Hippocampal formation (tissue), 2 donors: Measurements from ENCODE around the gene XRRA1.
"Not testable (repeated sequence)": the region's sequence is repeated elsewhere in the genome, so short reads cannot be mapped to it uniquely, and the experiment has no call there.

Experiments used
- DNase-seq, 2 donors: peaks; one replicate each; lab custom pipeline; 2025; lab: John Stamatoyannopoulos, UW

The XRRA1 gene

DNA sequence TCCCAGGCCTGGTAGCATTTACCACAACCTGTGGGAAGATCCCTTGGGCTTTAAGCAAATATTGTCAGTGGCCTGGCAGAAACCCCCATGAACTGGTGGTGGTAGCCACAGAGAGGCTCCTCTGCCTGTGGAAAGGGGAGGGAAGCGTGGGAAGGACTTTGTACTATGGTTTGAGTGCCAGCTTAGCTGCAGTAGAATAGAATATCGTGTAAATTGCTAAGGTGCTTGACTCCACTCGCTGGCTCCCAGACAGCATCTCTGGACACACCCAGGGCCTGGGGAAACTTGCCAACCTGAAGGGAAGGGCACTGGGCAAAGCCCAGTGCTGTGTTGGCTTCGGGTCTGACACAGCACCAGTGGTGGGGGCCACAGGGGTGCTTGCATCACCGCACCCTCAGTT lies 52.6 kb downstream of the XRRA1 start:
- DNase-seq = no peak

GRCh38 chr11:74895340-74896116 lies 53.4 kb downstream of the XRRA1 start:
- no peak for DNase-seq

GRCh38 chr11:74893015-74893414 lies 55.9 kb downstream of the XRRA1 start:
- not testable (repeated sequence) for DNase-seq

DNA sequence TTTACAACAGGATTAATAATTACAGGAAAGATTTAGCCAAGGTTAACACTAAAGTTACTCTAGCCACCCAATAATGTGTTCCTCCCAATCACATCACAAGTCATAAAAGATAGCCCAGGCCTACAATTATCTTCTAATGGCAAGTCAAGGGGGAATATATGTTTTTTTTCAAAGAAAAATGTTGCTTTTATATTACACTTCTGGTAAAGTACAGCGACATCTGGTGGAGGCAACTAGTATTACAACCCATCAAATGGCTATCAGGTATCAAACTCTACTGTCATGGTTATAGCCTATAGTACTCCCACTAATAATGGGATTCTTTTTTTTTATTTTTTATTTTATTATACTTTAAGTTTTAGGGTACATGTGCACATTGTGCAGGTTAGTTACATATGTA lies 71.8 kb downstream of the XRRA1 start:
- no peak for DNase-seq

- no peak for DNase-seq
Observed at GRCh38 chr11:74871037-74871436, 77.9 kb downstream of the XRRA1 start.

- no peak for DNase-seq
Observed at GRCh38 chr11:74870485-74870884, 78.4 kb downstream of the XRRA1 start.

- DNase-seq = no peak
Observed at GRCh38 chr11:74866557-74866956, 82.3 kb downstream of the XRRA1 start.

DNA sequence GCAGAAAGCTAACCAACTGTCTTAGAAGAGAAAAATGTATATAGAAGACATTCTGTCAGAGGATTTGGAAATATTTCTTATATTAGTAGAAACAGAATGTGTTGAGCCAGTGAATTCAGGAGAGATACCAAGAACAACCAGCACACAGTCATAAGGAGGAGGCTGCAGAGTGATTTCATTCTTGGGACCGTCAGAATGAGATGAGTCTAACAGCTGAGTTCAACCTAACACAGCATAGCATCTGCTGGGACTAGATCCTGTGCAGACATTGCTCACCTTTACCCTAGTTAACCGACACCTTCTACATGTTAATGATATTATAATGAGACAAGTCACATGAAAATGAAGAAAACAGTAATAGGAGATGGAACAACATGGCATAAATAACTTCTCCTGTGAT lies 85.5 kb downstream of the XRRA1 start:
- DNase-seq = no peak

GRCh38 chr11:74860743-74861142 lies 88.1 kb downstream of the XRRA1 start:
- no peak for DNase-seq

GRCh38 chr11:74853223-74853622 lies 95.7 kb downstream of the XRRA1 start:
- DNase-seq = no peak

DNA sequence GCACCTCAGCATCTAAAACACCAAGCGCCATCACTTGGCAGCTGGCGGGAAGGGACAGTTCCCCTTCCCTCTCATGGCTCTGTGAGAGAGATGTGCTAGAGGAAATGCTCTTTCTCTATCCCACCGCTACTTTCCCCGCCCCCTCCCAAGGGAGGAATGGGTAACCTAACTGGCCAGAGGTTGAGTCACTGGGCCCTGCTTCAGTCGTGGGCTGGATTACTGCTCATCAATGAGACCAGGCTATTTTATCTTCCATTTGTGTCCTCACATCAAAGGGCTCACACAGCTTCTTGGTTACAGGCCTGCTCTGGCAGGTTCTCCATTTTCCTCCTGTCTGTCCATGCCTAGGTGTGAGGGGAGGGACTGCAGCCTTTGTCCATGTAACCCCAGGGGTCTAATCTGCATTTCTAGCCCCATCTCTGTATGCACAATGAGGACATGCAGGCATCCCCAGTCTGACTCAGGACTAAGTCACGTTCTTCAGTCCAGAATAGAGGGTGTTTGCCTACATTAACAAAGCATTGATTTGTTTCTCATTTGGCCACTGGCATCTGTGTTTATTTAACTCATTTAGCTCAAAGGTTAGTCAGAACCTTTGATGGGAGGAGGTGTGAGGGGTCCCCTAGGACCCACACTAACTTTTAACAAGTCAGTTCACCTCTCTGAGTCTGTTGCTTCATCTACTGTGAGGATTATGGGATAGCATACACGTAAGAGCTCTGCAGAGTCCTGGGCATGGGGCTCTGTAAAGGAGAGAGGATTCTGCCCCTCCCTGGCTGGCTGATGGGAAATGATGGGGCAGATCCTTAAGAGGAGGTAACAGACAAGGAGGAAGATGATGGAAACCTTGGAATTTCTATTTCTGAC lies 99.1 kb downstream of the XRRA1 start:
- DNase-seq = no peak

GRCh38 chr11:74847895-74848294 lies 101.0 kb downstream of the XRRA1 start:
- no peak for DNase-seq

DNA sequence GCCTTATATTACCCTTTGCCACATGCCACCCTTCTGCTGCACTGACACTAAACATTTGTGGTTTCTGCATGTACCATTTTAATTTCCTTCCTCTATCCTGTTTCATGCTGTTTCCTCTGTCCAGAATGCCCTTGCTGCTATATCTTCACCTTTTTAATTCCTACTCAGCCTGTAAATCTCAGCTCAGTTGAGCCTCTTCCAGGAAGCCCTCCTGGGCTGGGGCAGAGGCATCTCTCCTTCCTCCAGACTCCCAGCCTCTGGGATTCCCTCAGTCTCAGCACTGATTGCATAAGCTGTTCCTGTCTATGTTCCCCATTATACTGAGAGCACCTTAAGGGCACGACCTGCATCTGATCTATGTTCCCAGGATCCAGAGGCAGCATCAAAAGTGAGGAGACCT lies 101.5 kb downstream of the XRRA1 start:
- no peak for DNase-seq

DNA sequence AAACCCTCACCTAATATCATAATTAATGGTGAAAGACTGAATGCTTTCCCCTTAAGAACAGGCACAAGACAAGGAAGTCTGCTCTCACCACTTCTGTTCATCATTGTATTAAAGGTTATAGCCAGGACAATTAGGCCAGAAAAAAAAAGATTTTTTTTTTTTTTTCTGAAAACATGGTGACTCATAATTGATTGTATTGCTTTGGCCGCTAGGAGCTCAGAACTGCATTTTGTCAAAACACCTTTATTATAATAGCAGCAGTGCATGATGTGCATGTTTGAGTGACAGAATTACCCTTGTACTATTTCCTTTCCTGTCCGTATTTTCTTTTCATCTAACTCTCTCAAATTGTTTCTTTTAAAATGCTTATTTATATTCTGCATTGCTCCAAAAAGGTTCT lies 102.1 kb downstream of the XRRA1 start:
- no peak for DNase-seq

DNA sequence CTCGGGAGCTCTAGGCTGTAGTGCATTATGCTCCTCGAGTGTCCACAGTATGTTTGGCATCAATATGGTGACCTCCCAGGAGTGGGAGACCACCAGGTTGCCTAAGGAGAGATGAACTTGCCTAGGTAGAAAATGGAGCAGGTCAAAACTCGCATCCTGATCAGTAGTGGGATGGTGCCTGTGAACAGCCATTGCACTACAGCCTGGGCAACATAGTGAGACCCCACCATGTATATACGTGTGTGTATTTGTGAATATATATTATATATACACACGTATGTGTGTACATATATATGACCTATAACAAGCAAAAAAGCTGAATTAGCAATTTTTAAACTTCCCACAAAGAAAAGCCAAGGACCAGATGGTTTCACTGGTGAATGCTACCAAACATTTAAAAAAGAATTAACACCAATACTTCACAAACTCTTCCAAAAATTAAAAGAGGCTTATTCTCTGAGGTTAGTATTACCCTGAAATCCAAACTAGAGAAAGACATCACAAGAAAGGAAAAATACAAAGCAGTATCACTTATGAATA lies 102.8 kb downstream of the XRRA1 start:
- no peak for DNase-seq

GRCh38 chr11:74844865-74845264 lies 104.0 kb downstream of the XRRA1 start:
- DNase-seq = no peak

- no peak for DNase-seq
Observed at GRCh38 chr11:74844072-74844471, 104.8 kb downstream of the XRRA1 start.

- peak in 1 of 2 donors; percentile 8 for DNase-seq
Observed at GRCh38 chr11:74842967-74843366, 105.9 kb downstream of the XRRA1 start.

- DNase-seq = no peak
Observed at GRCh38 chr11:74840486-74840885, 108.4 kb downstream of the XRRA1 start.

DNA sequence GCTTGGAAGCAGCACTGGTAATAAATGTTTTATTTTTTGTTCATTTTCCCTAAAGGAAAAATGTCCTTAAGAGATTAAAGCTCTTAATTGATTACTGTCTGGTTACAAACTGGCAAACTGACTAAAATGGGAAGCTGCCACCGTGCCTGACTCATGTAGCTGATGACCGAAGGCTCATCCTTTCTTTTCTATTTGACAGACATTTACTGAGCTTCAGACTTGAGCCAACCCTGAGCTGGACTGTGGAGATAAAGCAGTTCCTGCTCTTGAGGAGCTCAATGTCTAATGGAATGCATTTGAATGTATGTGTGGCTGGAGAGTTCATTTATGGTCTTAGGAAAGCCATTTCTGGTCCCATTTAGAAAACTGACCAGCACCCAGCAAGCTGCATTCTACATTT lies 108.9 kb downstream of the XRRA1 start:
- no peak for DNase-seq

- no peak for DNase-seq
Observed at GRCh38 chr11:74839446-74839845, 109.4 kb downstream of the XRRA1 start.

GRCh38 chr11:74838188-74838587 lies 110.7 kb downstream of the XRRA1 start:
- DNase-seq = no peak

DNA sequence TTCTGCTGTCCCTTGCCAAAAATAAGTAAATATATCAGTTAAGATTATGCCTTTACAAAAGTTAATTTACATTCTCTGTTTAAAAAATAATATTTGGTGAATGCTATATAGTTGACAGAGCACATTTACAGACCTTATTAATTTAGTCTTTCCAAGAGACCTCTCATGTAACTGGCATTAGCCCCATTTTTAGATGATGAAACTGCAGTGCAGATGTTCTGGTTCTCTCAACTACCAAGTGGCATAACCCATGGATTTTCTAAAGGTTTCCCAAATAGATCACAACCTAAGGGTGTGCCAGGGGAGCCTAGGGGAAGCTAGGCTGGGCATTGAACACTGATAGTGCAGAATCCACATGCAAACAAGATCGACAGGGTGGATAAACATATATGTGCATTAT lies 111.7 kb downstream of the XRRA1 start:
- no peak for DNase-seq
